Type B pancreatic cell (in vitro differentiated cells): ENCODE data around the gene ACSS1. TPM values are rescaled to one million over a fixed set of nuclear protein-coding genes. Genes with fewer than 3 reads are reported as not detected.

ENCODE experiments used
- DNase-seq: peaks from one replicate; pipeline ENCODE4 v3.0.0; 2021; ENCODE audit warnings: mixed read lengths; ENCODE audit not compliant: unreplicated experiment; ENCODE audit errors: extremely low spot score
- H3K27ac Mint-ChIP-seq: 2 replicates; pipeline ENCODE4 v1.8.0; 2021; ENCODE audit warnings: mild to moderate bottlenecking, mixed read lengths
- H3K27me3 Mint-ChIP-seq: 2 replicates; pipeline ENCODE4 v1.8.0; 2021; ENCODE audit warnings: mixed read lengths
- H3K36me3 Mint-ChIP-seq: 2 replicates; pipeline ENCODE4 v1.8.0; 2021; ENCODE audit warnings: mixed read lengths
- H3K4me1 Mint-ChIP-seq: one replicate; pipeline ENCODE4 v1.8.0; 2021; ENCODE audit warnings: mixed read lengths; ENCODE audit not compliant: unreplicated experiment
- H3K4me3 Mint-ChIP-seq: 2 replicates; pipeline ENCODE4 v1.8.0; 2021; ENCODE audit warnings: mild to moderate bottlenecking, mixed read lengths
- H3K9me3 Mint-ChIP-seq: 2 replicates; pipeline ENCODE4 v1.8.0; 2021; ENCODE audit warnings: mixed read lengths
- CTCF ChIP-seq: fragments of 200-600 bp; sonication (generic); conservative IDR thresholded peaks from 2 replicates; pipeline ENCODE4 v1.5.0; 2021; ENCODE audit warnings: antibody characterized with exemption, mild to moderate bottlenecking
- long read RNA-seq: library from polyadenylated mRNA; unstranded; transcript quantifications from one replicate; pipeline ENCODE4 v2.0.0, GENCODE V29; 2020
- total RNA-seq: library from RNA; stranded (reverse); gene quantifications from 2 replicates; pipeline ENCODE4 v1.2.1, GENCODE V29; 2021; ENCODE audit warnings: low replicate concordance

Gene ACSS1
- 22.2 and 27.5 TPM in 2 replicates for total RNA-seq
- long read RNA-seq, full-length matches to known transcripts: 1 of 16 reads
- long read RNA-seq, partial matches to known transcripts: 7 of 16 reads
- long read RNA-seq, other reads (novel, unspliced or antisense): 8 of 16 reads

DNA sequence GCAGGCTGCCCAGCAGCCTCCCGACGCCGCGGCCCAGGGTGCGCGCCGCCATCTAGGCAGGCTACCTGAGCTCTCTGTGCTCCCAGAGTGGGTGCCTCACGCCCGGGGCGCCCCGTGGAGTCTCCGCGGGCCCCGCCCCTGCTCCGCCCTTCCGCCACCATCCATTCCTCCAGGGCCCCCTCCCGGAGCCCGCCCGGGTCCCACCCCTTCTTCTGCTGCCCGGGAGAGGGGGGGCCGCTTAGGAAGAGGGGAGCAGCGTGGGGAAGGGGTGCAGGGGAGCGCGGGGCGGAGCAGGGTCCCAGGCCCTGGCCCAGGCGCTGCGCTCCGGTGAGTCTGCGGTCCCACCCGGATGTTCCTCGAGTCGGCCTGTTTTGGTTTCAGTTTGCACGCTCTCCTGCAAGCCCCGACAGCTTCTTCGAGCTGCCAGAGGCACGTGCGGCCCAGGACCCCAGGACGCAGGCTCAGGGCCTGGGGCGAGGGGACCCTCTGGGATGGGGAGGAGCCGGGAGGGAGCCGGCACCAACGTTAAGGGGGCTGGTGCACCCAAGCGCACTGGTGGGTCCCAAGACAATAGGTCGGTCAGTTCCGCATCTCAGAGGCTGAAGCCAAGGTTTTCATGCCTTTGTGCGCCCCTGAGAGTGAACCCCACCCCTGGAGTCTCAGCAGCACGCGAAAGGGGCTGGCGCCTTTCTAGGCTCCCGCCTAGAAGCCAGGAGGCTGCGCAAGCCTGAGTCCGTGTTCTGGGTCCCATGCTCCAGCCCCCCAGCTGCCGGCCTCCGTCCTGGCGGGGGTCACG lies at the start of gene ACSS1:
Gene ACSS1, minus strand, starts transcription at position 89 of the 796 bp plus-strand sequence. Its CDS starts 37 bp downstream, at position 52.
- TF ChIP-seq CTCF: no peak
- H3K36me3 Mint-ChIP-seq: no peaks in the 10 kb centered on the region
- H3K9me3 Mint-ChIP-seq: no peaks in the 10 kb centered on the region
- no peak for DNase-seq
- H3K4me1 Mint-ChIP-seq: peaks cover 18% of the 10 kb centered on the region
- H3K4me3 Mint-ChIP-seq: peak within 1 kb of the TSS; percentile 86
- H3K27ac Mint-ChIP-seq: peak within 1 kb of the TSS; percentile 67
- peaks cover 49% of the 10 kb centered on the region for H3K27me3 Mint-ChIP-seq

DNA sequence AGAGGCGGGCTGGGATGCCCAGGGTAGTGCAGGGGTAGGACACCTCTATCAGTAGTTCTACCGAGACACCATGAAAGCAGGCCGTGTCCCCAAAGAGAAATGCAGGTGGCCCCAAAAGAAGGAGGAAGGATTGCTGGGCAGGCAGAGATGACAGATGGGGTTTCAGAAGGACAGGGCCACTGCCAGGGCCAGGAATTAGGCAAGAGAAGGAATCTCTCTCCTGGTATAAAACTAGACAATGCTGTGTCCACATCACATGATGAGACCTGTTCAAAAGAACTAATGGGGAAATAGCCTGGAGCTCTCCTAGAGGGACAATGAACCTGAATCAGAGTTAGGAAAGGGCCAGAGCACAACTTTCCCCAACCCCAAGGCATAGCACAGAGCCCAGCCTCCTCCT lies 45.6 kb upstream of the ACSS1 start:
- Mint-ChIP-seq H3K27me3 (peaks cover 56% of the 10 kb centered on the region), H3K9me3 (no peaks in the 10 kb centered on the region), H3K27ac (no peak overlapping the region), H3K4me1 (no peaks in the 10 kb centered on the region), H3K4me3 (no peak overlapping the region), H3K36me3 (no peaks in the 10 kb centered on the region)
- no peak for DNase-seq
- TF ChIP-seq CTCF: no peak

DNA sequence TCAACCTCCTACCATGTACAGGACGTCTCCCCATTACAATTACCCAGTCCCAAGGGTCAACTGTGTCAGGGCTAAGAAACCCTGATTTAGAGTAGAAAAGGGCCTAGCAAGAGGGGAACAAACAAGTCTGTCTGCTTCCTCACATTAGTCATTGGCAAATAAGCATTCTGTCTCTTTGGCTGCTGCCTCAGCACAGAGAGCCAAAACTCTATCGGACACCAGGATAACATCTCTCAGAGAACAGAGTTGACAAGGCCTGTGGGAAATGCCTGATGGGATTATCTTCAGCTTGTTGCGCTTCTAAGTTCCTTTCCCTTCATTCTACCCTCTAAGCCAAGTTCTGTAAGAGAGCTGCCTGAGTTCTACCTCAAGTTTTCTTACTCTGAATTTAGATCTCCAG lies 43.0 kb upstream of the ACSS1 start:
- H3K9me3 Mint-ChIP-seq: no peaks in the 10 kb centered on the region
- no peaks in the 10 kb centered on the region for H3K36me3 Mint-ChIP-seq
- DNase-seq: no peak
- no peak overlapping the region for H3K4me3 Mint-ChIP-seq
- no peak overlapping the region for H3K27ac Mint-ChIP-seq
- no peak for TF ChIP-seq CTCF
- no peaks in the 10 kb centered on the region for H3K4me1 Mint-ChIP-seq
- H3K27me3 Mint-ChIP-seq: peaks cover 49% of the 10 kb centered on the region

DNA sequence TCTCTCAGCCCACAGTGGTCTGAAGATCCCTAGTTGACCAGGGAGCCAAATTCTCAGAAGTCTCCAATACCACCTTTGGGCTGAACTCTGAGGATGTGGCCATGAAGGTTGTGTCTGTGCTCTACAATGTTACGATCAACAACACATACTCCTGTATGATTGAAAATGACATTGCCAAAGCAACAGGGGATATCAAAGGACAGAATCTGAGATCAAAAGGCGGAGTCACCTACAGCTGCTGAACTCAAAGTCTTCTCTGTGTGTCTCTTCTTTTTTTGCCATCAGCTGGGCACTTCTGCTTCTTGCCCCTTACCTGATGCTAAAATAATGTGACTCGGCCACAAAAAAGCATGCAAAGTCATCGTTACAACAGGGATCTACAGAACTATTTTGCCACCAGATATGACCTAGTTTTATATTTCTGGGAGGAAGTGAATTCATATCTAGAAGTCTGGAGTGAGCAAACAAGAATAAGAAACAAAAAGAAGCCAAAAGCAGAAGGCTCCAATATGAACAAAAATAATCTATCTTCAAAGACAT lies 41.7 kb upstream of the ACSS1 start:
- Mint-ChIP-seq H3K4me3 (no peak overlapping the region), H3K27ac (no peak overlapping the region), H3K4me1 (no peaks in the 10 kb centered on the region), H3K36me3 (no peaks in the 10 kb centered on the region), H3K27me3 (peaks cover 60% of the 10 kb centered on the region), H3K9me3 (no peaks in the 10 kb centered on the region)
- TF ChIP-seq CTCF: no peak
- DNase-seq: no peak

GRCh38 chr20:25097498-25097897 lies 39.6 kb upstream of the ACSS1 start:
- DNase-seq: no peak
- no peaks in the 10 kb centered on the region for H3K36me3 Mint-ChIP-seq
- no peak overlapping the region for H3K4me3 Mint-ChIP-seq
- no peak overlapping the region for H3K27ac Mint-ChIP-seq
- H3K9me3 Mint-ChIP-seq: no peaks in the 10 kb centered on the region
- TF ChIP-seq CTCF: no peak
- H3K27me3 Mint-ChIP-seq: peaks cover 62% of the 10 kb centered on the region
- H3K4me1 Mint-ChIP-seq: no peaks in the 10 kb centered on the region
